Measurements from ENCODE around the gene KRT81.
"Not testable (repeated sequence)": the region's sequence is repeated elsewhere in the genome, so short reads cannot be mapped to it uniquely, and the experiment has no call there.

KRT81 gene

GRCh38 chr12:52268212-52268611, 23.1 kb downstream of the KRT81 start:
- no peak for DNase-seq

- no peak for DNase-seq
Measured at GRCh38 chr12:52267699-52268098, 23.6 kb downstream of the KRT81 start.

- no peak for DNase-seq
Measured at GRCh38 chr12:52267266-52267665, 24.1 kb downstream of the KRT81 start.

DNA sequence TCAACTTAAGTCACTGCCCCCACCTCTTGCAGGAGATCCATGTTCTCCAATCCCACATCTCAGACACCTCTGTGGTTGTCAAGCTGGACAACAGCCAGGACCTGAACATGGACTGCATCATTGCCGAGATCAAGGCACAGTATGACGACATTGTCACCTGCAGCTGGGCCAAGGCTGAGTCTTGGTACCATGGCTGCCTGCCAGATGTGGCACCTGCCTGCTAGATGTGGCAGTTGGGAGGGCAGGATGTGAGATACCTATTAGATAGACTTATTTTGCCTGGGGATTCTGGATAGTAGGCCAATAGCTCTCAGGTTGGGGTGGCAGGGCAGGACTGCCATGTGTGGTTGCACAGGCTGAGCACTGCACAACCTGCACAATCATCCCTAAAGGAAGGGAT, 24.8 kb downstream of the KRT81 start:
- DNase-seq, result no peak

DNA sequence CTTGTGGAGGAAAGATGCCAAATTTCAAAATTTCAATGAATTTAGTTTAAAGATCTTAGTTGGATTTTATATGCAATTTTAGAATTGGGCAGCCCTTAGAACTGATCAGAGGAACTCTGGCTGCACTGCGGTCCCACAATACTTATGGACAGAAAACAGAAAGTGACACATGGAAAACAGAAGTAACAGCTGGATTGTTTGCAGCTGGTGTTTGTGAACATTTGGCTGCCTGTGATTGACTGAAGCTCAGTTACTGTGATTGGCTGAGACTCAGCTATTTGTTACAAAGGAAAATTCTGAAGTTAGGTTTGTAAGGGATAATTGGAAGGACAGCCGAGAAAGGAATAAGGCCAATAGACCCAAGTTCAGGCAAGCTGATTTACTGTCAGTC, 26.9 kb downstream of the KRT81 start:
- no peak for DNase-seq

- no peak for DNase-seq
Measured at GRCh38 chr12:52263761-52264434, 27.4 kb downstream of the KRT81 start.

GRCh38 chr12:52262286-52262685, 29.0 kb downstream of the KRT81 start:
- no peak for DNase-seq

GRCh38 chr12:52261208-52261484, 30.2 kb downstream of the KRT81 start:
- no peak for DNase-seq

- DNase-seq, result peak; percentile 62
Measured at GRCh38 chr12:52260361-52261207, 30.8 kb downstream of the KRT81 start.

DNA sequence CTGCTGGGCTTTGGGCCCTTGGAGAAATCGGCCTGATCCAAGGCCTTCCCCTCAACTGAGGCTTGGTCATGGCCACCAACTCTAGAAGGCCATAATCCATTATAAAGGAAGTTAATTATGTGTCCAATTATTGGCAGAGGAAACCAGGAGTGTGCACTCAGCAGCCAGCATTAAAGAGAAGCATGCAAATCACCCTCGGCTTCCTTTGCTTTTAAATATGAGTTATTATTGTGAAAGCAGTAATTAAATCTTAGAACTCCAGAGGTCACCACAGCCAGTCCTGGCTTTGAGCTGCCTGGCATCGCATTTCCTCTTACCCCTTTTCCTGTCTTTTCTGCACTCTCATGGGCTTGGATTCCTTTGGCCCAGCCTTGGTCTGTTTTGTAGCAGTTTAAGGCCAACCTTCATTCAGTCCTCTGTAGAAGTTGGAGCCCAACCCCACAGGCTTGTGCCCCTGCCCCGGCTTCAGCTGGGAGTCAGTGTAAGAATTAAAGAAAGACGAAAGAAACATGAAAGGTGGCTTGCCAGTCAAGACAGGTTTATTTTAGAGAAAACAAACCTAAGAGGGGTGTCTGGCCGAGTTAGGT, 31.6 kb downstream of the KRT81 start:
- no peak for DNase-seq

GRCh38 chr12:52258335-52258901, 32.9 kb downstream of the KRT81 start:
- no peak for DNase-seq

DNA sequence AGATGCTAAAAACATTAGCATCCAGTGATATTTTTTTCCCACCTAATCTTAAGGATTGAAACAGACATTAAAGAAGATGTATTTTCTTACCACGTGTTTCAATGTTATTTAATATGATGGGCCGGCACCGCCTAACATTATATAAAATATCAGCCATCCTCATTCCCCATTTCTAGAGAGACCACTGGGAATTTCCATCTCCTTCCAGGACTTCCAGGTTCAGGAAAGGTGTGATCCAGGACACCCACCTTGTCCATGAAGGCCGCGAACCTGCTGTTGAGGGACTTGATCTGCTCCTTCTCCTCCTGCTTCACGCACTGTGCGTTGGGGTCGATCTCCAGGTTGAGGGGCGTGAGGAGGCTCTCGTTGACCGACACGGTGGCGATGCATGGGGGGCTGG, 33.4 kb downstream of the KRT81 start:
- not testable (repeated sequence) for DNase-seq

DNA sequence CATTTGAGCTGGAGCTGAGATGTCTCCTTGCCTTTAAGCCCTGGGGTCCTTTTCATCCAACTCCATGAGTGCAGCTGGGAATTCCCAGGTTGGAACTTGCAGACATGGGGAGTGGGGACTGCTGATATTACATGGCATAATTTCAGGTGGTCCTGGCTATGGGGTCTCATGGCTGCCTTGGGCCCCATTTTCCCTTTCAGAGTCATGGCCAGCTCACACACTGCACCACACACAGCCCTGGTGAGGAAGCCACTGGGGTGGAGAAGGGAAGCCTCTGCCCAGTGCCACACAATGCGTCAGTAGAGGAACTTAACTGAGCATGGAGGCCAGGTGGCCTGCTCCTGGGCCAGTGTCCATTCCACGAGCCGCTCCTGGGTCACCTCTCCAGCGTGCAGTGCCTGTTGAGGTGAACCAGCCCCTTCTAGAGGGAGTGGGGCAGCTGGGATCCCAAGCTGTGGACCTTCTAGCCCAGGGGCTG, 34.2 kb downstream of the KRT81 start:
- no peak for DNase-seq

- no peak for DNase-seq
Measured at GRCh38 chr12:52256584-52256935, 34.8 kb downstream of the KRT81 start.

GRCh38 chr12:52255926-52256583, 35.3 kb downstream of the KRT81 start:
- DNase-seq, result no peak

- no peak for DNase-seq
Measured at GRCh38 chr12:52254965-52255751, 36.2 kb downstream of the KRT81 start.

DNA sequence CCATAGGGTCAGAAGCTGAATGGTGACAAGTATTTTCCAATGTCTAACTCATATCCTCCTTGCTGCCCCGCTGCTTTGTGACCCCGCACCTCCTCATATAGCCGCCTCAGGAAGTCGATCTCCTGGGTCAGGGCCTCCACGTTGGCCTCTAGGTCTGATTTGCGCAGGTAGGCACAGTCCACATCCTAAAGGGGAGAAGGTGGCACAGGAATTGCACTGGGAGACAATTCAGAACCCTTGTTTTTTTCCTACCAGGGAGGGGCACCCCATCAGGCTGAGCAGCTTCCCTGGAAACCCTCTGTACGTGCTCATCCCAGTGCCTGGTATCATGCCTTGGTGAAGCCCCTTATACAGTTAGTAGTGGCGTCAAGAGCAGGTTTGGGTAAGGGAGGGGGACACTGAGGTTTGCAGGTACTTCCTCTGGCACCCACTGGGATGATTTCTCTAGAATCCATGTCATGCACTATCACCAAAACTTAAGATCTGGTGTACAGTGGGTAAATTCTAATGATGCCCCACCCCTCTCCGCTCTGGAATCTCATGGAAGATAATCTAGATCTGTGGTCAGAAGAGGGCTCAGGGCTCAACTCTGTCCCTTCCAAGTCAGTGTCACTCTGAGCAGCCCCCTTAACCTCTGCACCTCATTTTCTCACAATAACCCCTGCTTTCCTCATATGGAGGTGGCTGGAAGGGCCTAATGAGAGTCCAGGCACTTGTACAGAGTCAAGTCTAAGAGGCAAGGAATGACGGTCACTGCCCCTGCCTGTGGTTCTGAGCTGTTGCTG, 37.0 kb downstream of the KRT81 start:
- no peak for DNase-seq

DNA sequence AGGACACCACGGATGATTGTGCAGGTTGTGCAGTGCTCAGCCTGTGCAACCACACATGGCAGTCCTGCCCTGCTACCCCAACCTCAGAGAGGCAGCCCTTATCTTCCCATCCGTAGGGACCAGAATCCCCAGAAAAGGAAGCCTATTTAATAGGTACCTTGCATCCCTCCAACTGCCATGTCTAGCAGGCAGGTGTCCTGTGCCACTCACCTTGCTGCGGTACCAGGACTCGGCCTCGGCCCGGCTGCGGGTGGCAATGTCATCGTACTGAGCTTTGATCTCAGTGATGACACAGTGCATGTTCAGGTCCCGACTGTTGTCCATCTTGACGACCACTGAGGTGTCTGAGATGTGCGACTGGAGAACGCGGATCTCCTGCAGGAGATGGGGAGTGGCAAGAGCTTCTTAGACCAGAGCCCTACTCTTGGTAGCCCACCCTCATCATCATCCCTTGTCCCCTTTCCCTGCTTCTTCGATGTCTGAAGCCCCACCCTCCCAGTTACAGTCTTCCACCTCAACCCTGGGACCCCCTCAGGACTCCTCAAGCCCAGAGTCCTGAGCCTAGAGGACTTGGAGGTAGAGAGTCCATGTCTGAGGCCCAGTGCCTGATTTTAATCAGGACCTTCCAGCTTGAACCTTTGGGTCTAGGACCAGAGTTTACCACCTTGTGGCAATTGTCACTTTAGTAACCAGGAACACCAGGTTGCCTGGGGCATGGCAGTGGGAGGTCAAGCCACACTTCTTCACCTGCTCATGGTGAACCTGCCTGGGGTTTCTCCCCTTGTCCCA, 37.7 kb downstream of the KRT81 start:
- DNase-seq, result no peak

- no peak for DNase-seq
Measured at GRCh38 chr12:52252728-52253343, 38.5 kb downstream of the KRT81 start.

GRCh38 chr12:52252175-52252615, 39.1 kb downstream of the KRT81 start:
- DNase-seq, result not testable (repeated sequence)
